ENCODE data around the gene LNX2. TPM values are rescaled to one million over a fixed set of nuclear protein-coding genes. Genes with fewer than 3 reads are reported as not detected.

The LNX2 gene
- total and polyA plus RNA-seq, 2 donors from 2014 or later, result 5.6 to 13.8 TPM

DNA sequence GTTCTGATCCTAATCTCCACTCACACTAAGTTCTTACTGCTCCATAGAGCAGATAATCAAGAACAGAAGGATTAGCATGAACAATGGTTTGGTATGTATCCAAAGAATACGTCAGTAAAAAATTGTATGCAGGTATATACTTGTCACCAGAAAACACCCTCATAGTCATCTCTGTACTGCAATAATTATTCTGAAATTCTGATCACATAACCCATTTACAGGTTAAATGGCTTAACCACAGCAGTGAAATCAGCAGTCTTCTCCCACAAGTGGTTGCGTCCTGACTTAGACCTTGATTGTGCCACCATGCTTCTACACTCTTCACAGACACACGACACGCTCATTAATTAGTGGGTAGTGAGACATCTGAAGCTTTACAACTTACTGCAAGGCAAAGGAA is 50.9 kb downstream of the LNX2 start:
- Histone ChIP-seq H3K9ac (ENCODE audit: low read length in 3 of 3) (no peak overlapping the region), H3K4me3 (ENCODE audit: low read length in 3 of 3) (no peak overlapping the region), H3K27me3 (ENCODE audit: control insufficient read depth, insufficient read depth, low read length) (no peaks in the 10 kb centered on the region), H3K9me3 (ENCODE audit: control insufficient read depth in 2 of 3, insufficient read depth in 1 of 3, low read length in 3 of 3) (no peaks in the 10 kb centered on the region), H3K4me1 (ENCODE audit: control insufficient read depth in 2 of 3, insufficient read depth in 2 of 3, low read depth in 1 of 3, low read length in 3 of 3) (no peaks in the 10 kb centered on the region), H3K27ac (ENCODE audit: low read depth in 2 of 2, low read length in 2 of 2) (no peak overlapping the region), H3K36me3 (ENCODE audit: control insufficient read depth in 2 of 3, insufficient read depth in 3 of 3, low read length in 3 of 3) (peaks cover 0 to 27% (median 11%) of the 10 kb centered on the region in 3 donors)
- DNase-seq, result no peak
- FAIRE-seq, result no peak
- TF ChIP-seq, protein P1, sequence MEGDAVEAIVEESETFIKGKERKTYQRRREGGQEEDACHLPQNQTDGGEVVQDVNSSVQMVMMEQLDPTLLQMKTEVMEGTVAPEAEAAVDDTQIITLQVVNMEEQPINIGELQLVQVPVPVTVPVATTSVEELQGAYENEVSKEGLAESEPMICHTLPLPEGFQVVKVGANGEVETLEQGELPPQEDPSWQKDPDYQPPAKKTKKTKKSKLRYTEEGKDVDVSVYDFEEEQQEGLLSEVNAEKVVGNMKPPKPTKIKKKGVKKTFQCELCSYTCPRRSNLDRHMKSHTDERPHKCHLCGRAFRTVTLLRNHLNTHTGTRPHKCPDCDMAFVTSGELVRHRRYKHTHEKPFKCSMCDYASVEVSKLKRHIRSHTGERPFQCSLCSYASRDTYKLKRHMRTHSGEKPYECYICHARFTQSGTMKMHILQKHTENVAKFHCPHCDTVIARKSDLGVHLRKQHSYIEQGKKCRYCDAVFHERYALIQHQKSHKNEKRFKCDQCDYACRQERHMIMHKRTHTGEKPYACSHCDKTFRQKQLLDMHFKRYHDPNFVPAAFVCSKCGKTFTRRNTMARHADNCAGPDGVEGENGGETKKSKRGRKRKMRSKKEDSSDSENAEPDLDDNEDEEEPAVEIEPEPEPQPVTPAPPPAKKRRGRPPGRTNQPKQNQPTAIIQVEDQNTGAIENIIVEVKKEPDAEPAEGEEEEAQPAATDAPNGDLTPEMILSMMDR (IDR thresholded peaks at IDR 0.05; ENCODE audit: borderline replicate concordance, extremely low read depth, insufficient read depth), result no peak
- intact Hi-C loops (cut with DNase I), result no loop called here

DNA sequence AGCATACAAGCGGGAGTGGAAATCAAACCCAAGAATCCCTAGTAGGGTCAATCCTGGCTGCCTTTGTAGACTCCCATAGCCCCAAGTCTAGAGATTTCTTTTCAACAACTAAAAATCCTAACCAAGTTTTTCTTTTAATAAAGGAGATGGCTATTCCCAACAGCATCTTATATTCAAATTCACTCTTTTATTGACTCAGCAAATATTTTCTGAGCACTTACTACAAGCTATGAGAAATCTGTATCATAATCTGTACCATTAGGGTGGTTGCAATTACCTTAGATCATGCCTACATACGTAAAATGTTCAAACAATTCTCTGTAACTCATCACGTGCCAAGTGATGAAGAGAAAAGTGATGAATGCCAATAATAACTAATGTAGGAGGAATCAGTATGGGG is 54.5 kb downstream of the LNX2 start:
- no peak overlapping the region for H3K4me3 ChIP-seq (ENCODE audit: low read length in 3 of 3)
- H3K9ac ChIP-seq (ENCODE audit: low read length in 3 of 3), result no peak overlapping the region
- H3K4me1 ChIP-seq (ENCODE audit: control insufficient read depth in 2 of 3, insufficient read depth in 2 of 3, low read depth in 1 of 3, low read length in 3 of 3), result no peaks in the 10 kb centered on the region
- no peaks in the 10 kb centered on the region for H3K9me3 ChIP-seq (ENCODE audit: control insufficient read depth in 2 of 3, insufficient read depth in 1 of 3, low read length in 3 of 3)
- peaks cover 0 to 36% (median 11%) of the 10 kb centered on the region in 3 donors for H3K36me3 ChIP-seq (ENCODE audit: control insufficient read depth in 2 of 3, insufficient read depth in 3 of 3, low read length in 3 of 3)
- DNase-seq, result no peak
- TF ChIP-seq, protein P1 (IDR thresholded peaks at IDR 0.05; ENCODE audit: borderline replicate concordance, extremely low read depth, insufficient read depth), result no peak
- H3K27ac ChIP-seq (ENCODE audit: low read depth in 2 of 2, low read length in 2 of 2), result no peak overlapping the region
- no peaks in the 10 kb centered on the region for H3K27me3 ChIP-seq (ENCODE audit: control insufficient read depth, insufficient read depth, low read length)
- FAIRE-seq, result no peak
- intact Hi-C loops (cut with DNase I), result no loop called here

DNA sequence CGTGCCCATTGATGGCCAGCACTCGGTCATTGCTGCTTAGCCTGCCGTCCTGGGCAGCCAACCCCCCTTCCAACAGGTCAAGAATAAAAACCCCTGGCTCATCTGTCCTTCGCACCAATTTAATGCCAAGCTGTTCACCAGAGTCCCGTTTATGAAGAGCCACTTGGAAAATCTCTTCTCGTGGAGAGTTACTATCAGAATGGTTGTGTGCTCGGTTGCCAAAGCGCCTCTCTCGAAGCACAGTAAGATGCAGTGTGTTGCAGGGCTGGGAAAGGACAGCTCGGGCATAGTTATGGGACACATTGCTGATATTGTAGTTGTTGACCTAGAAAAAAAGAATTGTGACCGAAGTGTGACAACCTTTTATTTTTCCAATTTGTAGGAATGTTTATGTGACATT is 57.9 kb downstream of the LNX2 start:
- H3K27me3 ChIP-seq (ENCODE audit: control insufficient read depth, insufficient read depth, low read length), result no peaks in the 10 kb centered on the region
- intact Hi-C loops (cut with DNase I), result no loop called here
- H3K27ac ChIP-seq (ENCODE audit: low read depth in 2 of 2, low read length in 2 of 2), result no peak overlapping the region
- no peaks in the 10 kb centered on the region for H3K4me1 ChIP-seq (ENCODE audit: control insufficient read depth in 2 of 3, insufficient read depth in 2 of 3, low read depth in 1 of 3, low read length in 3 of 3)
- no peak overlapping the region for H3K4me3 ChIP-seq (ENCODE audit: low read length in 3 of 3)
- H3K9me3 ChIP-seq (ENCODE audit: control insufficient read depth in 2 of 3, insufficient read depth in 1 of 3, low read length in 3 of 3), result no peaks in the 10 kb centered on the region
- H3K9ac ChIP-seq (ENCODE audit: low read length in 3 of 3), result no peak overlapping the region
- peaks cover 0 to 24% (median 3%) of the 10 kb centered on the region in 3 donors for H3K36me3 ChIP-seq (ENCODE audit: control insufficient read depth in 2 of 3, insufficient read depth in 3 of 3, low read length in 3 of 3)
- FAIRE-seq (no peak), DNase-seq (no peak)
- TF ChIP-seq, protein P1 (IDR thresholded peaks at IDR 0.05; ENCODE audit: borderline replicate concordance, extremely low read depth, insufficient read depth), result no peak

DNA sequence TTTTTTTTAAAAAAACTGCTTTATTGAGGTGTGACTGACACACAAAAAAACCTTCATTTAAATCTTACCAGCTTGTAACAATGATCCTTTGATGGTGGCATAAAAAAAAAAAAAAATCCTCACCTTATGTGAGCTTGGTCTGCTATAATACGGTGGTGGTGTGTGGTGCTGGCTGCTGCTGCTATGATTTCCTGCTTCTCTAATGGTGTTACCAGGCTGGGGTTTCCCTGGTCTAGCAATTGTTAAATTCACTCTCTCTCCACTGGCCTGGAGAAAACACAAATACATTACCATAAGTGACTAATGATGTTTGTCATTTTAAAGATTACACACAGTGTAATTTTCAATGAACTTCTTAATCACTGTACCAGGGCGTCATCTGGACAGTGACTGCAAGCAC is 60.6 kb downstream of the LNX2 start:
- no peak for DNase-seq
- Histone ChIP-seq H3K4me1 (ENCODE audit: control insufficient read depth in 2 of 3, insufficient read depth in 2 of 3, low read depth in 1 of 3, low read length in 3 of 3) (no peaks in the 10 kb centered on the region), H3K27me3 (ENCODE audit: control insufficient read depth, insufficient read depth, low read length) (no peaks in the 10 kb centered on the region), H3K9me3 (ENCODE audit: control insufficient read depth in 2 of 3, insufficient read depth in 1 of 3, low read length in 3 of 3) (no peaks in the 10 kb centered on the region), H3K4me3 (ENCODE audit: low read length in 3 of 3) (no peak overlapping the region), H3K9ac (ENCODE audit: low read length in 3 of 3) (no peak overlapping the region), H3K27ac (ENCODE audit: low read depth in 2 of 2, low read length in 2 of 2) (no peak overlapping the region), H3K36me3 (ENCODE audit: control insufficient read depth in 2 of 3, insufficient read depth in 3 of 3, low read length in 3 of 3) (peaks cover 0 to 14% (median 6%) of the 10 kb centered on the region in 3 donors)
- TF ChIP-seq, protein P1 (IDR thresholded peaks at IDR 0.05; ENCODE audit: borderline replicate concordance, extremely low read depth, insufficient read depth), result no peak
- intact Hi-C loops (cut with DNase I), result no loop called here
- FAIRE-seq, result no peak

Measured in kidney (tissue), 14 donors.